Mesenchymal stem cell (in vitro differentiated cells and primary cell): ENCODE data around the gene TMEM178A.

Experiments
- DNase-seq: peaks from one replicate; pipeline ENCODE4 v3.0.0-alpha.2; 2013
- H2AFZ ChIP-seq: one replicate; pipeline ENCODE4 v1.6.1; 2013; ENCODE audit warnings: low read depth, mild to moderate bottlenecking, control low read depth, inconsistent platforms, low read length, moderate library complexity
- H2AK5ac ChIP-seq: 2 replicates; pipeline ENCODE4 v1.6.1; 2013; ENCODE audit warnings: low read length, moderate library complexity, mild to moderate bottlenecking, inconsistent platforms; ENCODE audit not compliant: severe bottlenecking
- H2BK120ac ChIP-seq: one replicate; pipeline ENCODE4 v1.6.1; 2013; ENCODE audit warnings: low read depth, mild to moderate bottlenecking, inconsistent platforms, low read length, moderate library complexity
- H2BK12ac ChIP-seq, 2 experiments: one replicate each; pipeline ENCODE4 v1.6.1; 2013; ENCODE audit warnings: inconsistent platforms in 2 of 2, low read length in 2 of 2, mild to moderate bottlenecking in 2 of 2, moderate library complexity in 2 of 2, control low read depth in 1 of 2
- H2BK15ac ChIP-seq: one replicate; pipeline ENCODE4 v1.6.1; 2013; ENCODE audit warnings: mild to moderate bottlenecking, low read depth, inconsistent platforms; ENCODE audit not compliant: poor library complexity, severe bottlenecking
- H2BK5ac ChIP-seq: 2 replicates; pipeline ENCODE4 v1.6.1; 2013; ENCODE audit warnings: low read depth, mild to moderate bottlenecking, low read length, control low read depth, inconsistent platforms; ENCODE audit not compliant: poor library complexity, severe bottlenecking
- H3K14ac ChIP-seq, 2 experiments: one replicate each; pipeline ENCODE4 v1.6.1; 2013; ENCODE audit warnings: inconsistent platforms in 2 of 2, low read length in 2 of 2, control low read depth in 1 of 2, mild to moderate bottlenecking in 1 of 2, moderate library complexity in 1 of 2
- H3K18ac ChIP-seq, 2 experiments: one replicate each; pipeline ENCODE4 v1.6.1; 2013; ENCODE audit warnings: inconsistent platforms in 2 of 2, low read length in 2 of 2, control low read depth in 1 of 2, low read depth in 1 of 2, mild to moderate bottlenecking in 1 of 2
- H3K23ac ChIP-seq, 2 experiments: one replicate each; pipeline ENCODE4 v1.6.1; 2013; ENCODE audit warnings: inconsistent platforms in 2 of 2, low read length in 2 of 2, mild to moderate bottlenecking in 2 of 2, moderate library complexity in 2 of 2, control low read depth in 1 of 2
- H3K27ac ChIP-seq: 2 replicates; pipeline ENCODE4 v1.5.1; 2013; ENCODE audit warnings: mild to moderate bottlenecking, moderate library complexity, low read length, control low read depth, inconsistent platforms; ENCODE audit not compliant: poor library complexity, severe bottlenecking
- H3K27me3 ChIP-seq, 2 experiments: 2 replicates each; pipeline versions ENCODE4 v1.6.1 to v1.7.0; 2013; ENCODE audit warnings: low read length in 2 of 2, mild to moderate bottlenecking in 2 of 2, moderate library complexity in 2 of 2, control low read depth in 1 of 2, inconsistent platforms in 1 of 2; ENCODE audit not compliant: control insufficient read depth in 1 of 2, insufficient read depth in 1 of 2
- H3K36me3 ChIP-seq, 2 experiments: 2 replicates each; pipeline versions ENCODE4 v1.6.1 to v1.7.0; 2013; ENCODE audit warnings: low read length in 2 of 2, control low read depth in 1 of 2, inconsistent platforms in 1 of 2, low read depth in 1 of 2, mild to moderate bottlenecking in 1 of 2; ENCODE audit not compliant: insufficient read depth in 2 of 2, control insufficient read depth in 1 of 2
- H3K4ac ChIP-seq, 2 experiments: one replicate each; pipeline ENCODE4 v1.6.1; 2013; ENCODE audit warnings: inconsistent platforms in 2 of 2, low read length in 2 of 2, mild to moderate bottlenecking in 2 of 2, moderate library complexity in 2 of 2, control low read depth in 1 of 2, low read depth in 1 of 2
- H3K4me1 ChIP-seq: 2 replicates; pipeline ENCODE4 v1.6.1; 2013; ENCODE audit warnings: low read depth, low read length, control low read depth; ENCODE audit not compliant: control insufficient read depth, insufficient read depth
- H3K4me2 ChIP-seq: 2 replicates; pipeline ENCODE4 v1.6.1; 2013; ENCODE audit warnings: low read length, mild to moderate bottlenecking, inconsistent platforms; ENCODE audit not compliant: poor library complexity, severe bottlenecking
- H3K4me3 ChIP-seq, 2 experiments: 2 replicates each; pipeline versions ENCODE4 v1.5.1 to v1.7.0; 2013; ENCODE audit warnings: low read length in 2 of 2, mild to moderate bottlenecking in 2 of 2, control low read depth in 1 of 2, low read depth in 1 of 2; ENCODE audit not compliant: insufficient read depth in 1 of 2
- H3K79me1 ChIP-seq: replicated peaks from 2 replicates; pipeline ENCODE4 v1.6.1; 2013; ENCODE audit warnings: mild to moderate bottlenecking, control low read depth, low read length, inconsistent platforms; ENCODE audit not compliant: poor library complexity, severe bottlenecking
- H3K9ac ChIP-seq: 2 replicates; pipeline ENCODE4 v1.7.0; 2013; ENCODE audit warnings: mild to moderate bottlenecking, low read length, moderate library complexity
- H3K9me3 ChIP-seq: 2 replicates; pipeline ENCODE4 v1.7.0; 2013; ENCODE audit warnings: mild to moderate bottlenecking, low read length; ENCODE audit not compliant: control insufficient read depth
- H4K8ac ChIP-seq: one replicate; pipeline ENCODE4 v1.6.1; 2013; ENCODE audit warnings: inconsistent platforms, mild to moderate bottlenecking, low read length, moderate library complexity
- H4K91ac ChIP-seq: one replicate; pipeline ENCODE4 v1.6.1; 2013; ENCODE audit warnings: mild to moderate bottlenecking, low read length, inconsistent platforms
- WGBS: methylation state at CpG from one replicate; pipeline ENCODE4 v1.1.7; 2013; ENCODE audit warnings: mixed read lengths; 5-methylcytosine and 5-hydroxymethylcytosine counted together

The TMEM178A gene

DNA sequence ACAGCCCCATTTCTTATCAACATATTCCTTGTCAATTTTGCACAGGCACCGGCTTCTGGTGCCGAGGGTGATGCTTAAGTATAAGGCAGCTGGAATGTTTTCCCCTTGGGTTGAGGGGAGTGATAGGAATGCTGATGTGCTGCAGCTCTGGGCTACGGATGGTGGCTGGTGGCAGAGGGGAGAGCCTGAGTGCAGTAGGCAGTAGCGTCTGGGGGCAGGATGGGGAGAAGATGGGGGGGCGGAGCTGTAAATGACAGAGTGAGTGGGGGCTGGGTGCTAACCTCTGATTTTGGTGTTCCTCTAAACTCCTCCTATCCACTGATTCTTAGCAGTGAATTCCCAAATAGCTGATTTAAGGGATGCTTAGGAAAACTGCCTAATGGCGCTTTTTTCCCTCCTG is 20.7 kb downstream of the TMEM178A start:
- Histone ChIP-seq H3K9me3 (peaks cover 12% of the 10 kb centered on the region), H3K36me3 (no peaks in the 10 kb centered on the region), H2BK120ac (peak overlapping the region; percentile 39), H4K91ac (no peak overlapping the region), H3K23ac (peak overlapping the region in 1 of 2 experiments; percentile 28), H2AFZ (no peak overlapping the region), H3K4me3 (no peak overlapping the region), H2BK15ac (peak overlapping the region; percentile 21), H3K4me1 (no peaks in the 10 kb centered on the region), H3K18ac (no peak overlapping the region), H3K27ac (no peak overlapping the region), H2BK5ac (no peak overlapping the region), H4K8ac (no peak overlapping the region), H3K4me2 (no peak overlapping the region), H3K27me3 (peaks cover 0 to 18% of the 10 kb centered on the region in 2 experiments), H2BK12ac (no peak overlapping the region), H3K4ac (peak overlapping the region in 1 of 2 experiments; percentile 41), H3K79me1 (no peaks in the 10 kb centered on the region), H3K9ac (no peak overlapping the region), H3K14ac (peak overlapping the region in 1 of 2 experiments; percentile 48), H2AK5ac (no peak overlapping the region)
- DNase-seq, result no peak
- 67% methylated on average over 5 of the region's 6 CpGs for WGBS

DNA sequence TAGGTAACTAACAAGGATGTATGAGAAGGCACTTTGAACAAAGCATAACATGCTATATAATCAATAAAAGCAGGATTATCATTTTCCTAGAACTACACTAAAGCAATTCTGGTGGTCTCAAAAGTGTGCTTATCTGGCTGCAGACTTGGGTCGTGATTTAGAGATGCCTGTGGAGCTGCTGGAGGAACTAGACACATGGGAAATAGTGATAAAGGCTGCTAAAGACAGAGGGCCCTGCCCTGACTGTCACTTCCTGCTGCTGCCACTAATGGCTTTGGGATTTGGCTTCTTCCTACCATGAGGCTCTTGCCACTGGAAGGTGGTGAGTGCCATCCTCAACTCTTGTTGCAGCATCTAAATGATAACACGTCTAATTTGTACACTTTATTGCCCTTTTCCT is 22.5 kb downstream of the TMEM178A start:
- Histone ChIP-seq H3K27ac (no peak overlapping the region), H3K23ac (no peak overlapping the region), H3K18ac (no peak overlapping the region), H3K36me3 (no peaks in the 10 kb centered on the region), H2BK120ac (no peak overlapping the region), H2AFZ (no peak overlapping the region), H3K9ac (no peak overlapping the region), H2BK5ac (no peak overlapping the region), H3K14ac (no peak overlapping the region), H3K4me3 (no peak overlapping the region), H3K79me1 (no peaks in the 10 kb centered on the region), H3K9me3 (peaks cover 13% of the 10 kb centered on the region), H3K27me3 (peaks cover 0 to 18% of the 10 kb centered on the region in 2 experiments), H2BK15ac (no peak overlapping the region), H3K4ac (no peak overlapping the region), H3K4me1 (no peaks in the 10 kb centered on the region), H4K91ac (no peak overlapping the region), H3K4me2 (no peak overlapping the region), H2BK12ac (no peak overlapping the region), H4K8ac (peak overlapping the region; percentile 52), H2AK5ac (no peak overlapping the region)
- WGBS, result 49% methylated on average over 2 of the region's 2 CpGs
- no peak for DNase-seq

DNA sequence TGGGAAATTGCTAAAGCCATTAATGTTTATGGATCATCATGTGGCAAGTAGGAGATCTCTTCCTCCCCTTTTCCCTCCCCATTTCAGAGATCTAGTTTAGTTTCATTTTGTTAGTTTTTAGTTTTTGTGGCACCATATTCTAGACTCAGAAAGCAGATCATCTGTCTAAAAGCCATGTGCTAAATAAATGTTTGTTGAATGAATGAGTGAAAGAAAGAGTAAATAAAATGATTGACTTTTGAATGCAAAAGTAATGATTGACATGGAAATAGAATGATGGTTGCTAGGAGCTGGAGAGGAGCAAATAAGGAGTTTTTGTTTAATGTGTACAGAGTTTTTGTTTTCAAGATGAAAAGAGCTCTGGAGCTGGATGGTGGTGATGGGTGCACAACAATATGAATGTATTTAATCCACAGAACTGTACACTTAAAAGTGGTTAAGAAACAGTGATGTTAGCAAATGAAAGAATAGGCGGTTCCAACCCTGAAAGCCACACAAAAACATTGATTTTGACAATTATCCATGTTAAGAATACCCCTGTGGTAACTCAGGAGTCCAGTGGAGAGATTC is 23.6 kb downstream of the TMEM178A start:
- Histone ChIP-seq H4K8ac (no peak overlapping the region), H2AFZ (no peak overlapping the region), H3K4ac (no peak overlapping the region), H3K4me2 (no peak overlapping the region), H3K14ac (no peak overlapping the region), H2AK5ac (no peak overlapping the region), H3K79me1 (no peaks in the 10 kb centered on the region), H3K27ac (no peak overlapping the region), H3K9me3 (peaks cover 13% of the 10 kb centered on the region), H3K18ac (no peak overlapping the region), H2BK5ac (no peak overlapping the region), H3K23ac (no peak overlapping the region), H4K91ac (no peak overlapping the region), H3K9ac (no peak overlapping the region), H2BK12ac (no peak overlapping the region), H2BK120ac (no peak overlapping the region), H3K4me3 (no peak overlapping the region), H2BK15ac (no peak overlapping the region), H3K27me3 (peaks cover 0 to 18% of the 10 kb centered on the region in 2 experiments), H3K36me3 (no peaks in the 10 kb centered on the region), H3K4me1 (no peaks in the 10 kb centered on the region)
- no CpG with 5 or more reads among the region's 1 CpG for WGBS
- no peak for DNase-seq

DNA sequence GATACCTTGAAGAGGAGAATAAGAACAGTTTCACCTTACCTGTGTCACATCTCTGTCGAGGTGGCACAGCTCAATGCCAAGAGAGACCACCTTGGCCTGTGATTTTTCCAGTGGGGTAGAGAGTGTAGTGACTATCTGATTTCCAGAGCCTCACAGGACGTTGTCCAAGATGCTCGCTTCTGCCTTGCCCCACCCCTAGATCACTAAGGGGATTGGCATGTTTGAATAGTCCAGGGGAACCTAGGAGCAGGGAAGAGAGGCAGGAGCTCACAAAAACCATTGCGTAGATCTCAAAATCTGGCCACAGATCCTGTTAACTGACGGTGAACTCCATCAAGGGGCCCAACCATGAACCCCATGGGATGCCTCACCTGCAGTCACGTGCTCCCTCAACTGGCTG is 24.2 kb downstream of the TMEM178A start:
- no peak for DNase-seq
- Histone ChIP-seq H3K4me3 (no peak overlapping the region), H3K9me3 (peaks cover 13% of the 10 kb centered on the region), H3K23ac (no peak overlapping the region), H2BK12ac (no peak overlapping the region), H3K14ac (no peak overlapping the region), H2AFZ (no peak overlapping the region), H3K9ac (no peak overlapping the region), H4K8ac (no peak overlapping the region), H3K4me1 (no peaks in the 10 kb centered on the region), H3K27ac (no peak overlapping the region), H4K91ac (no peak overlapping the region), H3K18ac (no peak overlapping the region), H2AK5ac (no peak overlapping the region), H2BK5ac (no peak overlapping the region), H3K36me3 (no peaks in the 10 kb centered on the region), H3K27me3 (peaks cover 0 to 18% of the 10 kb centered on the region in 2 experiments), H3K79me1 (no peaks in the 10 kb centered on the region), H2BK120ac (no peak overlapping the region), H3K4ac (no peak overlapping the region), H2BK15ac (no peak overlapping the region), H3K4me2 (no peak overlapping the region)
- 91% methylated on average over 6 of the region's 6 CpGs for WGBS
